GM12878 (cell line): ENCODE data around the gene ANK3.

ENCODE experiments used
- ATF3 ChIP-seq: IDR thresholded peaks from 2 replicates; pipeline ENCODE4 v1.6.1; 2011; ENCODE audit warnings: low read depth, mild to moderate bottlenecking, low read length, moderate library complexity, borderline replicate concordance; ENCODE audit errors: extremely low read depth
- CTCF ChIP-seq, 3 experiments: IDR thresholded peaks in 2 of 3; conservative IDR thresholded peaks in 1 of 3; 2 replicates each; pipeline ENCODE4 v1.5.1; 2011; ENCODE audit warnings: low read depth in 3 of 3, low read length in 3 of 3, mild to moderate bottlenecking in 3 of 3, control low read depth in 2 of 3, moderate library complexity in 2 of 3, inconsistent platforms in 1 of 3, mixed read lengths in 1 of 3; ENCODE audit not compliant: control insufficient read depth in 2 of 3, insufficient read depth in 1 of 3; ENCODE audit errors: extremely low read depth in 1 of 3
- EP300 ChIP-seq, 2 experiments: fragments of 150-350 bp in 1 of 2; IDR thresholded peaks; 2 replicates each; pipeline ENCODE4 v1.6.1; 2011 to 2012; ENCODE audit warnings: low read depth in 2 of 2, low read length in 2 of 2, borderline replicate concordance in 1 of 2, improper control_type of control experiment in 1 of 2, inconsistent platforms in 1 of 2; ENCODE audit not compliant: control insufficient read depth in 1 of 2
- EZH2 ChIP-seq: IDR thresholded peaks from 2 replicates; pipeline ENCODE4 v1.6.1; 2012; ENCODE audit warnings: low read depth, mild to moderate bottlenecking, control low read depth, inconsistent platforms, low read length, borderline replicate concordance; ENCODE audit not compliant: control insufficient read depth
- NR2C2 ChIP-seq: IDR thresholded peaks from 2 replicates; pipeline ENCODE4 v1.6.1; 2011; ENCODE audit warnings: borderline replicate concordance, low read depth; ENCODE audit not compliant: control insufficient read depth, insufficient read length
- POLR2A ChIP-seq: IDR thresholded peaks from 2 replicates; pipeline ENCODE4 v1.6.1; 2011; ENCODE audit warnings: low read depth, mild to moderate bottlenecking, low read length
- SUZ12 ChIP-seq: fragments of 200-600 bp; sonication (generic); IDR thresholded peaks from one replicate; pipeline ENCODE4 v1.6.1; 2018; ENCODE audit warnings: antibody characterized with exemption, mild to moderate bottlenecking; ENCODE audit not compliant: unreplicated experiment

GRCh38 chr10:60139798-60140566 is 249.7 kb downstream of the ANK3 start:
- TF ChIP-seq EP300 (IDR thresholded peaks at IDR 0.05; ENCODE audit: borderline replicate concordance in 1 of 2, control insufficient read depth in 1 of 2, low read depth in 2 of 2, low read length in 2 of 2) (no peak), EZH2 (no peak), SUZ12 (no peak), ATF3 (no peak), NR2C2 (no peak), POLR2A (no peak), CTCF (IDR thresholded peaks at IDR 0.05 in 2 of 3, conservative IDR thresholded peaks at IDR 0.05 in 1 of 3; ENCODE audit: control insufficient read depth in 2 of 3, extremely low read depth in 1 of 3, insufficient read depth in 1 of 3, low read depth in 3 of 3, low read length in 3 of 3) (no peak)
